SHP77 (cell line): ENCODE measurements around the gene YIF1B.
"Not testable (repeated sequence)": the region's sequence is repeated elsewhere in the genome, so short reads cannot be mapped to it uniquely, and the experiment has no call there.

Experiments used
- DNase-seq, 2 experiments: peaks; one replicate each; lab custom pipeline; 2025; lab: John Stamatoyannopoulos, UW

The YIF1B gene

GRCh38 chr19:38315657-38316476 lies at the start of gene YIF1B:
YIF1B (minus strand) TSS chr19:38315947; CDS start chr19:38315917, 30 bp downstream.
- DNase-seq, result peak; percentile 99

- DNase-seq, result not testable (repeated sequence)
Observed at GRCh38 chr19:38362946-38363688, 47.4 kb upstream of the YIF1B start.

GRCh38 chr19:38362076-38362945 lies 46.6 kb upstream of the YIF1B start:
- DNase-seq, result peak; percentile 83

- peak; percentile 80 to 93 for DNase-seq
Observed at GRCh38 chr19:38361633-38362075, 45.9 kb upstream of the YIF1B start.

GRCh38 chr19:38360839-38361631 lies 45.3 kb upstream of the YIF1B start:
- no peak for DNase-seq

GRCh38 chr19:38360351-38360750 lies 44.6 kb upstream of the YIF1B start:
- DNase-seq, result peak; percentile 51 to 71

GRCh38 chr19:38359242-38360021 lies 43.7 kb upstream of the YIF1B start:
- DNase-seq, result no peak

GRCh38 chr19:38358071-38358470 lies 42.3 kb upstream of the YIF1B start:
- no peak for DNase-seq

GRCh38 chr19:38355728-38356725 lies 40.3 kb upstream of the YIF1B start:
- DNase-seq, result no peak

- DNase-seq, result no peak
Observed at GRCh38 chr19:38352611-38353010, 36.9 kb upstream of the YIF1B start.

GRCh38 chr19:38351865-38352395 lies 36.2 kb upstream of the YIF1B start:
- DNase-seq, result no peak

- DNase-seq, result no peak
Observed at GRCh38 chr19:38350883-38351282, 35.1 kb upstream of the YIF1B start.

GRCh38 chr19:38346837-38347236 lies 31.1 kb upstream of the YIF1B start:
- DNase-seq, result no peak

- DNase-seq, result no peak
Observed at GRCh38 chr19:38340927-38341326, 25.2 kb upstream of the YIF1B start.

- not testable (repeated sequence) for DNase-seq
Observed at GRCh38 chr19:38339011-38339410, 23.3 kb upstream of the YIF1B start.

- no peak for DNase-seq
Observed at GRCh38 chr19:38337360-38337653, 21.6 kb upstream of the YIF1B start.

- peak; percentile 90 to 91 for DNase-seq
Observed at GRCh38 chr19:38336638-38337359, 21.1 kb upstream of the YIF1B start.

- peak; percentile 95 to 99 for DNase-seq
Observed at GRCh38 chr19:38335949-38336637, 20.3 kb upstream of the YIF1B start.
